GM18502 (cell line): Measurements from ENCODE around the gene BSG.
"Not testable (repeated sequence)": the region's sequence is repeated elsewhere in the genome, so short reads cannot be mapped to it uniquely, and the experiment has no call there.

Experiments used
- ATAC-seq: cut with Tn5 transposase; IDR thresholded peaks from one replicate; pipeline ENCODE4 v1.9.1; 2021; ENCODE audit warnings: mild to moderate bottlenecking; ENCODE audit not compliant: unreplicated experiment, poor library complexity

BSG gene

DNA sequence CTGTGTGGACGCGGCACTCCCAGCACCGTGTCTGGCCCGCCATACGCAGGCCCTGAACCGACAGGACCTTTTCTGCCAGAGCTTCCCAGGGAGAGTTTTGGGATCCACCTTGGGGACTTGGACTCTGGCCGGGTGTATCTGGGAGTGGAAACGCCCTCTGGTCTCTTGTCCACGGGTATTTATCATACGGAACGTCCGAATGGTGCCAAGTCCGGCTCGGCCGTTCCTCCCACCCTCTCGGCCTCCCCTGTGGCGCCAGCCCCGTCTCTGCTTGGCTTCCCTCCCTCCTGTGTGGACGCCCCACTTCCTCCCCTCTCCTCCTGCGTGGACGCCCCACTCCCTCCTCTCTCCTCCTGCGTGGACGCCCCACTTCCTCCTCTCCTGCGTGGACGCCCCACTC is 29.4 kb downstream of the BSG start:
- no peak for ATAC-seq

DNA sequence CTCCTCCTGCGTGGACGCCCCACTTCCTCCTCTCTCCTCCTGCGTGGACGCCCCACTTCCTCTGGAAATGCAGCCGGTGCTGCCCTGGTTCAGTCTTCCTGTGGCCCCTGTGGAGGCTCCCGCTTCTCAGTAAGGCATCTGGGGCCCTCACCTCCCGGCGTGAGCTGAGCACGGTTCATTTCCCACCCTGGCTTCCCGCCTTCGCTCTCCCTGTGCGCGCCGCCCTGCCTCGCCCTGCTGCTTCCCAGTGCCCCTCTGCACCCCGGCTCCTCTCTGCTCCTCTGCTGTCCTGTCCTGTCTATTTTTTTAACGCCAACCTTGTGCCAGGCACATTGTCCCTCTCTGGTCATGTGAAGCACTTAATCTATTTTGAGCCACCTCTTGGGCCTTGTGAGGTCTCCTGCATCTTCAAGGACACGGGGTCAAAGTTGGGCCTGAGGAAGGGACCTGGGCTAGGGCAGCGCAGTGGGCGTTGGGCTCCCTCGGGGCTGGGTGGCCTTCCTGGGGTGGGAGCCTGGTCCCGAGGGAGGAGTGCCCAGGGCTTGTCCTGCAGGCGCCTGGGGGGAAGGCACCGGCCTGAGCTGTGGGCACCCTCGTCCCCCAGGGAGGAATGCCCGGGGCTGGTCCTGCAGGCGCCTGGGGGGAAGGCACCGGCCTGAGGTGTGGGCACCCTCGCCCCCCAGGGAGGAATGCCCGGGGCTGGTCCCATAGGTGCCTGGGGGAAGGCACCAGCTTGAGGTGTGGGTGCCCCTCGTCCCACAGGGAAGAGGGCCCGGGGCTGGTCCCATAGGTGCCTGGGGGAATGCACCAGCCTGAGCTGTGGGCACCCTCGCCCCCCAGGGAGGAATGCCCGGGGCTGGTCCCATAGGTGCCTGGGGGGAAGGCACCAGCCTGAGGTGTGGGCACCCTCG is 30.2 kb downstream of the BSG start:
- ATAC-seq = no peak

GRCh38 chr19:603302-603639 is 30.9 kb downstream of the BSG start:
- not testable (repeated sequence) for ATAC-seq

DNA sequence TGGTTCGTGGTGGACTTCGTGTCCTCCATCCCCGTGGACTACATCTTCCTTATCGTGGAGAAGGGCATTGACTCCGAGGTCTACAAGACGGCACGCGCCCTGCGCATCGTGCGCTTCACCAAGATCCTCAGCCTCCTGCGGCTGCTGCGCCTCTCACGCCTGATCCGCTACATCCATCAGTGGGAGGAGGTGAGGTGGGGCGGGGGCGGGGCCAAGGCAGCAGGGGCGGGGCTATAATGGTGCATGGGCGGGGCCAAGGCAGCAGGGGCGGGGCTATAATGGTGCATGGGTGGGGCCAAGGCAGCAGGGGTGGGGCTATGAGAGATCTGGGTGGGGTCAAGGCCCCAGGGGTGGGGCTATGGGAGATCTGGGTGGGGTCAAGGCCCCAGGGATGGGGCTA is 31.4 kb downstream of the BSG start:
- ATAC-seq = not testable (repeated sequence)

- ATAC-seq = no peak
Measured at GRCh38 chr19:604355-604754, 32.0 kb downstream of the BSG start.

GRCh38 chr19:605061-605971 is 32.9 kb downstream of the BSG start:
- not testable (repeated sequence) for ATAC-seq

DNA sequence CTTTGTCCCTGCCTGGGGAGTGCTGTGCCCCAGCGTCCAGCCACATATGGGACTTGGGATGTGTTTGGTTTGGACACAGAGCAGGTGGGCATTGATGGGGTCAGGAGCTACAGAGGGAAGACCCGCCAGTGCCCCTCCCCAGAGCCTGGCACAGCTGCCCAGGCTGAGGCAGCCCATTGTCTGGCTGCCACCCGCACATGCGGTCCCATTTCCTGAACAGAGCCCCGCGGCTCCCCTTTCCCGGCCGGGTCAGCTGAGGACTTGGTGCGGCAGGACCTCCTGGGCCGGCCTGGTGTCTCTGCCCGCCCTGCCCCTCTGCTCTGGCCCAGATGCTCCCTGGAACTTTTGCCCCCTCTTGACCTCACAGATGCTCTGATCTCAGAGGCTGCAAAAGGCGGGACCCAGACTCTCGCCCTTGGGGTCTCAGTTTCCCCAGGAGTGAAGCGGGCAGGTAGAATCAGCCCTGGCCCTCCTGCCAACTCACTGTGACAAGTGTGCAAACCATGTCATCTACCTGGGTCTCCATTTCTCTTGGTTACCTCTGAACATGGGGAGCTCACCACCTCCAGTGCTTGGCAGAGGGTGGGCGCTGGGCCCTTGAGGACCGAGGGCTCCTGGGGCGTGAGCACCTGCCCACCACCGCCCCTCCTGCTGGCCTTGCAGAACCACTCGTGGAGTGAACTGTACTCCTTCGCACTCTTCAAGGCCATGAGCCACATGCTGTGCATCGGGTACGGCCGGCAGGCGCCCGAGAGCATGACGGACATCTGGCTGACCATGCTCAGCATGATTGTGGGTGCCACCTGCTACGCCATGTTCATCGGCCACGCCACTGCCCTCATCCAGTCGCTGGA is 35.1 kb downstream of the BSG start:
- ATAC-seq = no peak

GRCh38 chr19:608155-609003 is 36.0 kb downstream of the BSG start:
- ATAC-seq = no peak

- ATAC-seq = no peak
Measured at GRCh38 chr19:609004-609346, 36.6 kb downstream of the BSG start.

DNA sequence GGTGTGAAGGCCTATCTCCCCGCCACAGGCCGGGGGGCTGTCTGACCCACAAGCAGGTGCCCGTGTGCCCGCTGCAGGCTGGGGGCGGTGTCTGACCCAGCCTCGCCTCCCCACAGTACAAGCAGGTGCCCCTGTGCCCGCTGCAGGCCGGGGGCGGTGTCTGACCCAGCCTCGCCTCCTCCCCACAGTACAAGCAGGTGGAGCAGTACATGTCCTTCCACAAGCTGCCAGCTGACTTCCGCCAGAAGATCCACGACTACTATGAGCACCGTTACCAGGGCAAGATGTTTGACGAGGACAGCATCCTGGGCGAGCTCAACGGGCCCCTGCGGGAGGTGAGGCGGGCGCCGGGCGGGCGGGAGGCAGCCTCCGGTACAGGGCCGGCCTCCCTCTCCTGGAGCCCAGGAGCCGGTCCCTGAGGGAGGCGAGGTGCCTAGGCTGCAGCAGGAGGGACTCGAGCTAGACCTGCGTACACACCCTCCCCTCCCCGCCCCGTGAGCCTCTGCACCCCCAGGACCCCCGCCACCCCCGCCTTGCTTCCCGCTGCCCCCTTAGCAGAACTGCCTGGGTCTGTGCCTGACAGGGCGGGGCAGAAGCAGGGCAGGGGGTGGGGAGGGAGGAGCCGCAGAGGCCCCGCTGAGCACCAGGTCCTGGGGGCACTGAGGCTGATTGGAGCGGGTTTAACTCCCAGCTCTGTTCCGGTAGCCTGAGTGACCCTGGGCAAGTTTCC is 37.8 kb downstream of the BSG start:
- ATAC-seq = no peak

- ATAC-seq = no peak
Measured at GRCh38 chr19:610801-611480, 38.5 kb downstream of the BSG start.

DNA sequence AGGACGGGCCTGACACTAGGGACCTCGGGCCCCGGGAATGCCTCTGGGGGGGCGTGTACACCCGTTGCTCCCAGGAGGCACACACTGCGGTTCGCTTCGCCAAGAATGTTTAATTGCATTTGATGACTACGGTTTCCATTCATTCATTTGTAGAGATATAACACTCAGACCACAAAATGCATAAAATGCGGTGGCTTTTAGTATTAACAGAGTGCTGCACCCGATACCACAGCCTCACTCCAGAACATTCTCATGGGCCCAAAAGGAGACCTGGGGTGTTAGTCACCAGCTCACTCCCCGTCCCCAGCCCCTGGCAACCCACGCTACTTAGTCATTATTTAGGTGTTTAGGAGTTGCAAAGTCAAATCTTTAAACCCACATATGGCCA is 39.1 kb downstream of the BSG start:
- no peak for ATAC-seq

- ATAC-seq = no peak
Measured at GRCh38 chr19:612941-613340, 40.5 kb downstream of the BSG start.

DNA sequence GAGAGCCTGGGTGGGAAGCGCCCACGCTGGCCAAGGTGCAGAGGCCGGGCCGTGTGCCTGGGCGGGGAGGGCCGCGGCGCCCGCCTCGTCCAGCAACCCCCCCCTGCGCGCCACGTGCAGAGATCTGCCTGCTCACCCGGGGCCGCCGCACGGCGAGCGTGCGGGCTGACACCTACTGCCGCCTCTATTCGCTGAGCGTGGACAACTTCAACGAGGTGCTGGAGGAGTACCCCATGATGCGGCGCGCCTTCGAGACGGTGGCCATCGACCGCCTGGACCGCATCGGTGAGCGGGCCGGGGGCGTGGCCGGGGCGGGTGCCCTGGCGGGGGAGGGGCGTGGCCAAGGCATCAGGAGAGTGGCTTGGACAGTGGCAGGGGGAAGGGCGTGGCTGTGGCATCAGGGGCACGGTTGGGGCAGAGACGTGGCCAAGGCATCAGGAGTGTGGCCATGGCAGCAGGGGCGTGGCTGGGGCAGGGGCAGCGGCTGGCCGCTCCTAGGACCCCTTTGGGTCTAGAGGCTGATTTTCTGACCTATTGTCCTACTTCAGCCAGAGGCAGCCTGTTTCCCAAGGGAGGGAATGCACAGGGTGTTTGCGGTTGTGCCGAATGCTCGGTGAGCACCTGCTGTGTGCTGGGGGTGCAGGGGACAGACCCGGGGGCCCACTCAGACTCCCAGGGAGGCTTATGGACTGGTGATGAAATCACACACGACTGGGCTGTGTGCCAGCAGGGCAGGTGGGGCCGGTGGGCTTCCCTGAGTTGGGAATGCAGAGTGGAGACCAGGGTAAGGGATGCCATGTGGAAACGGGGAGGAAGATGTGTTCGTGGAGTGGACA is 41.6 kb downstream of the BSG start:
- no peak for ATAC-seq

DNA sequence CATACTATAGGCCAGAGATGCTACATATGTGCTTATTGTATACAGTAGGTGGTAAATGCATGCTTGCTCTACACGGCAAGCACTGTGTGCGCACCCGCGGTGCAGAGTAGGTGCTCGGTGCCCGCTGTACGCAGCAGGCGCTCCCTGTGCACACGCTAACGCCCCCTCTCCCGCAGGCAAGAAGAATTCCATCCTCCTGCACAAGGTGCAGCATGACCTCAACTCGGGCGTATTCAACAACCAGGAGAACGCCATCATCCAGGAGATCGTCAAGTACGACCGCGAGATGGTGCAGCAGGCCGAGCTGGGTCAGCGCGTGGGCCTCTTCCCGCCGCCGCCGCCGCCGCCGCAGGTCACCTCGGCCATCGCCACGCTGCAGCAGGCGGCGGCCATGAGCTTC is 43.2 kb downstream of the BSG start:
- no peak for ATAC-seq

- no peak for ATAC-seq
Measured at GRCh38 chr19:616062-616700, 43.8 kb downstream of the BSG start.
